HG03095 (cell line): Measurements from ENCODE around the gene MEF2A.
"Not testable (repeated sequence)": the region's sequence is repeated elsewhere in the genome, so short reads cannot be mapped to it uniquely, and the experiment has no call there.

Source experiments
- ATAC-seq: cut with Tn5 transposase; IDR thresholded peaks from one replicate; pipeline ENCODE4 v1.9.1; 2021; ENCODE audit warnings: moderate library complexity; ENCODE audit not compliant: unreplicated experiment

MEF2A gene

GRCh38 chr15:99644913-99645542, 79.2 kb downstream of the MEF2A start:
- ATAC-seq: no peak

DNA sequence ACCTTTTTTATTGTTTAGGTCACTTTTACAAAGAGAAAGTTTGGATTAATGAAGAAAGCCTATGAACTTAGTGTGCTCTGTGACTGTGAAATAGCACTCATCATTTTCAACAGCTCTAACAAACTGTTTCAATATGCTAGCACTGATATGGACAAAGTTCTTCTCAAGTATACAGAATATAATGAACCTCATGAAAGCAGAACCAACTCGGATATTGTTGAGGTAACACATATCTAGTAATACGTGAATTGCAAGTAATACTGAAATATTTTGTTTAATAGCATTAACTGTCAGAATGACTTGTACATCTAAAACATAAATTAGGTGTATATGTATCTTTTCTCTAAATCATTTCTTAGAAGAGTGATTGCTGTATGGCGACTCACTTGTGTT, 79.8 kb downstream of the MEF2A start:
- no peak for ATAC-seq

DNA sequence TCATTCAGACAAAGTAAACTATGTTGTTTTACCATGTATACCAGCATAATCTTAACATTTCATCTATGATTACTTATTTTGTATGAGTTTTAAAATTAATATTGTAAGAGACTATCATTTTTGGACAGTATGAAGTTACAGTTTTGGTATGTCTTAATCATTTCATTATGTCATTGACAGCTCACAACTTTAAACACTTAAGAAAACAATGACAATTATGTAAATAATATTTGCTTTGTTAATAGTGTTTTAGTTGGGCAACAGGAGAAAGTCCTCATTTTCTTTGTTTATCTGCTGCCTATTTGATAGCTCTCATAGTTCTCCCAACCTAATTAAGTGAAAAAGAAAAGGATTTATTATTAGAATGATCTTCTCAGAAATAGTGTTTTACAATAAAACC, 80.2 kb downstream of the MEF2A start:
- ATAC-seq: no peak

GRCh38 chr15:99651023-99651807, 85.4 kb downstream of the MEF2A start:
- no peak for ATAC-seq

DNA sequence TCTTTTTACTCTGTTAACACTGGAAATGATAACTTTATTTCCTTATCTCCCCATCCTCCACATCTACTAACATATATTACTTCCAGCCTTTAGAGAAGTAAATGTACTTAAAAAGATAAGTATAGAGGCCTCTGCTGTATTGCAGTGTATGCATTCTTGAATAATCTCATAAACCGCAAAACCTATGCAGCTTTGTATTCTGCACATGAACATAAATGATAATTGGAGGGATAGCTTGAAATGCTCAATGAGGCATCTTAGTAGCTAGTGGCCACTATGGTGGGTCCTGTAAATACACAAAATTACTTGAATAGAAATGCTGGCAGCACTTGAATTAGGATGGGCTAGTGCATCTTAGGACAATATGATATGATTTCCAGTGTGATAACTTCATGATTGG, 90.4 kb downstream of the MEF2A start:
- no peak for ATAC-seq

DNA sequence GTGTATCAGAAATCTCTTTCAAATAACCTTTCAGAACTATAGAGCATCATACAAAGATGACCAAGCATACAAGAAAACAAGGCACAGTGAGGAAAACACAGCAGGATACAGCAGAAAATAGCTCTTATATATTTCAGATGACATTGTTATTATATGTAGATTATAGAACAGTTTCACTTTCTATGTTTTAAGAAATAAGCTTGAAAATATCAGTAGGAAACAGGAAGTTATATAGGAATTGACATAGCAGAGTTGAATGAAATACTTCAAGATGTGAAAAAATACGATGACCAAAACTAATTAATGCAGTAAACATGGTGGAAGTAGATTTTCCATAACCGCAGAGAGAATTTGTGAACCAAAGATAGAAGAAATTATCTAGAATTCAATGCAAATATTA, 92.2 kb downstream of the MEF2A start:
- ATAC-seq: no peak

DNA sequence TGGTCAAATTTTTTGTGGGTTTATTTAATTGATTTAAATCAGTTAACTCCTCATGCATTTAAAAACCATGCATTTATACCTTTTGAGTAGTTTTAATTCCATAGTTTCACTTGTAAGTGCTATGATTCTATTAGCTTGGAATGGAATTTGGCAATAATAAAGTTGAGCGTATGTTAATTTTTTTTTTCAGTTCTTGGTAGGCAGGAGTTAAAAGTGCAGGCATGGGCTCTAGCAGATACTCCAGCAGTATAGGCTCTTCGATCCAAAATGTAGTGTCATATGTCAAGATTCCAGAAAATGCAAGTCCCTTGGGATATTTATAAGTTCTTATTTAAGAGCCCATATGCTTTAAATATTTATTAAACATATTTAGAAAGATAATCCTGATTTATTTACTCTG, 97.1 kb downstream of the MEF2A start:
- no peak for ATAC-seq

DNA sequence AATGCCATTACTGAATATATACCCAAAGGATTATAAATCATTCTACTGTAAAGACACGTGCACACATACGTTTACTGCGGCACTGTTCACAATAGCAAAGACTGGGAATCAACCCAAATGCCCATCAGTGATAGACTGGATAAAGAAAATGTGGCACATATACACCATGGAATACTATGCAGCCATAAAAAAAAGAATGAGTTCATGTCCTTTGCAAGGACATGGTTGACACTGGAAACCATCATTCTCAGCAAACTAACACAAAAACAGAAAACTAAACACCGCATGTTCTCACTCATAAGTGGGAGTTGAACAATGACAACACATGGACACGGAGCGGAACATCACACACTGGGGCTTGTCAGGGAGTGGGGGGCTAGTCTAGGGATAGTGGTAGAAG, 100.3 kb downstream of the MEF2A start:
- ATAC-seq: not testable (repeated sequence)

- no peak for ATAC-seq
Measured at GRCh38 chr15:99668533-99669182, 102.9 kb downstream of the MEF2A start.

DNA sequence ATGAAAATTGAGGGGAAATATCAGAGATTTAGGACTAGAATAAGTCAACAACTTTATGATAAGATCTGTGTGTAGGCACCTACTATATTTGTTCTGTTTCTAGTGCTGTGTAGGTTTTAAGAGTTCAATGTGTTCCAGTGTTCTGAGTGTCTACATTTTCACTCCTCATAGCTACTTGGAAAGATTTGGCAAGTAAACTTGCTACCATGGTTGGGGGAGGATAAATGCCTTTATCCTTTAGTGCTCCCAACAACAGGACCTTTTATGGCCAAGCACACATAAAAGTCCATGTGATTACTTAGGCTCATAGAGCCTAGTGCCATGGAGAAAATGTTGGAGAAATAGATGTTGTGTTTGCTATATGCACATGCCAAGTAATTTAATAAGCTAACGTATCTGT, 103.5 kb downstream of the MEF2A start:
- ATAC-seq: no peak

GRCh38 chr15:99671926-99672635, 106.3 kb downstream of the MEF2A start:
- no peak for ATAC-seq

DNA sequence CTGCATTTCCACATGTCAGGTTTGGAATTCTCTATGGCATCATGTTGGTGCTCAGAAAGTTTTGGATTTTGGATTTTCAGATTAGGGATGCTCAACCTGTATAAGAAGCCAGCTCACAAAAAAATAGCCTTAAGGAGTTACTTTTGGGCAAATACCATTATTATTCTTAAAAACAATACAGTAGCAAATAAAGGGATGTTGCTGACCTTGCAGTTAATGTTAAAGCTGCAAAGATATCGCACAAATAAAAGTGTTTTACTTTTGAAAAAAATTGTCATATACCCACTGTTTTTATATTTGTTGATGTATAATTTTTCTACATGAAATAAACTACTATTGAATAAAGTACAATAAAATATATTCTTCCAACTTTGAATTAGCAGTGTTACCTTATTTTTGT, 107.3 kb downstream of the MEF2A start:
- no peak for ATAC-seq

- ATAC-seq: no peak
Measured at GRCh38 chr15:99674279-99674678, 108.5 kb downstream of the MEF2A start.

DNA sequence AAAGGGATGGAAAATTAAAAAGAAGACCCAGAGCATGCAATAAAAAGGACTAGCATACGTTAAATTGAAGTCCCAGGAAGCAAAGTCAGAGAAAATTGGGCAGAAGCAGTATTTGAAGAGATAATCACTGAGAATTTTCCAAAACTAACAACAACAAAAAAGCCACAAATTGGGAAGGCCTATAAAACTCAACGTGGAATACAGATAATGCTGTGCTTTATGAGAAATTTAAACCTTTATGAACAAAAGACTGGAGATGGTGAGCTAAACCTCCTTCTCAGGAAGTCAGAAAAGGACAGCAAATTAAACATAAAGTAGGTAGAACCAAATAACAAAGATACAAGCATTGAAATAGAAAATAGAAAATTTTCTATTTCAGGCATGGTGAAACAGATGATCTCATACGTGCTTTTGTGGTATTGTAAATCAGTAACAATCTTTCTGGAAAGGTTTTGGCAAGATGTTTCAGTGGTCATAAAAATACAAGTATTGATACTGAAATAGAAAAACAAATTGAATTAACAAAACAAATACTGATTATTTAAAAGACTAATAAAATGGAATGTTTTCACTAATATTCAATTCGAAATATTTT, 111.9 kb downstream of the MEF2A start:
- peak; percentile 68 for ATAC-seq

DNA sequence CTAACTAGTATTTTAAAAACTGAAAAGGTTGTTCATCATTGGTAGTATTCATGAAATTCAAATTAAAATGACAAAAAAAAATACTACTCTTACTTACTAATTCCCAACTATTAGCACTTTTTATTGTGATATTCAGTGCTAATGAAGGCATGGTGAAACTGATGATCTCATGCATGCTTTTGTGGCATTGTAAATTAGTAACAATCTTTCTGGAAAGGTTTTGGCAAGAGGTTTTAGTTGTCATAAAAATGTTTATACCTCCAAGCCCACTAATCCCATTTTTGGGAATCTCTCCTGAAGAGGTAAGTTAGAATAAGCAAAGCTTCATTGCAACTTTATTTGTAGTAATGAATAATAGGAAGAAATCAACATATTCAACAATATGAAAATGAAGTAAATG, 114.5 kb downstream of the MEF2A start:
- ATAC-seq: no peak

DNA sequence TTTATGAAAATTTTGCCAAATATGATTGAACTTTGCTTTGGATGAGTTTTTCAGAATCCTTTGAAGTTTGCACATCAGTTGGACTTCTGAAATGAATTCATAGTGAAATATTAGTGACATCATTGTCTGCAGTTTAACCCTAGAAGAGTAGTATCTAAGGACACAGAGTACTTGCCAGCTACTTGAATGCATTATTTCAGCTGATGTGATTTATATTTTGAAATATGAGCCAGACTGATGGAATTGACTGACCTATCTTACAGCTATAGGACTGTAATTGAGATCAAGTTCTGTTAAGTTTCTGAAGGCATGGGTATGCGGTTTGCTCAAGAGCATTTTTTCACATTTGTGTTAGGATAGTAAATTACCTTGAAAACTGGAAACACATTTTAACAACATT, 116.2 kb downstream of the MEF2A start:
- no peak for ATAC-seq

GRCh38 chr15:99682455-99682854, 116.7 kb downstream of the MEF2A start:
- ATAC-seq: no peak

- ATAC-seq: no peak
Measured at GRCh38 chr15:99683000-99683670, 117.4 kb downstream of the MEF2A start.

- no peak for ATAC-seq
Measured at GRCh38 chr15:99686290-99686689, 120.5 kb downstream of the MEF2A start.

DNA sequence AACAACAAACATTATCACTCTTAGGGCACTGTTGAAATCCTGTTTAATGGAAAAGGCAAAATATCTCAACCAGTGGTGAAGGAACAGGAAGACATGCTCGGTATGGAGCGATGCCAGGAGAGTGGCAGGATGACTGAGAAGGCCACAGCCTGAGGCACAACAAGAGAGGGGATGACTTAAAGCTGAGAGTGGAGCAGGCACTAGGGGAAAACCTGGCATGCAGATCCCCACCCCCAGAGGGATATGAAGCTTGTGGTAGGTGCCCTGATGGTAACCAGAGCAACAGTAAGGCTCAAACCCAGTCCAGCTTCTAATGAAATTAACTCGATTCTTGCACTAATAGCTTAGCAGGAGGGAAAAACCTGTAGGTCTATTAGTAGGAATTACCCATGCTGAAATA, 127.0 kb downstream of the MEF2A start:
- no peak for ATAC-seq

GRCh38 chr15:99696096-99696495, 130.3 kb downstream of the MEF2A start:
- ATAC-seq: no peak
